GM10248 (cell line): Measurements from ENCODE around the gene SLC9B1.
"Not testable (repeated sequence)": the region's sequence is repeated elsewhere in the genome, so short reads cannot be mapped to it uniquely, and the experiment has no call there.

Experiments used
- CTCF ChIA-PET: fragments of 300-600 bp; sonication (Branson Sonifier 250); formaldehyde crosslinking; extraction: SDS; loops from one replicate; lab custom pipeline; 2021; ENCODE audit warnings: antibody characterized with exemption; lab: Yijun Ruan, JAX
- POLR2A ChIA-PET: fragments of 350-650 bp; sonication (Branson Sonifier 250); formaldehyde crosslinking; extraction: SDS; loops from one replicate; lab custom pipeline; 2020; ENCODE audit warnings: antibody characterized with exemption; lab: Yijun Ruan, JAX
- DNase-seq: peaks from one replicate; pipeline ENCODE4 v3.0.0; 2012; ENCODE audit errors: extremely low spot score
- TF ChIP-seq, protein P1 (sequence below): IDR thresholded peaks from 2 replicates; pipeline ENCODE4 v1.5.1; 2012; ENCODE audit warnings: mild to moderate bottlenecking, low read depth; ENCODE audit errors: extremely low read depth, missing control alignments, control extremely low read depth

Gene SLC9B1

DNA sequence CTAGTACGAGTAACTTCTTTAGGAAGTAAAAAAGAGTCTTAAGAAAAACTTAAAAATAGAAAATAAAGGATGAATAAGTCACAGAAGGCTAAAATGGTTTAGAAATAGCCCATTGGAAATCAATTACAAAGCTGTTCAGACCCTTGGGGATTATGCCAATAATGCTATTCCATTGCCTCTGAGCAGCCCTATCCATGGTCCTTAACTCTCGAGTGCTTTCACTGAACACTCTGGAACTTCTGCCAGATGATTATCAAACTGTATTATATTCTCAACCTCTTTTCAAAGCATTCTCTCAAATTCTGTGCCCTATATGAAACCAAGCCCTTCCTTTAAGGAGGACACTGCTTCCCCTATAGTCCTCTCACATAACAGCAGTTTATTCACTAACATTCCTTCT is 17.0 kb downstream of the SLC9B1 start:
- CTCF ChIA-PET: interaction anchor here (1.6 kb wide), 1 partner anchor 567 kb away, joined by 3 read pairs; no protein-coding TSS in a partner anchor
- no peak for DNase-seq

DNA sequence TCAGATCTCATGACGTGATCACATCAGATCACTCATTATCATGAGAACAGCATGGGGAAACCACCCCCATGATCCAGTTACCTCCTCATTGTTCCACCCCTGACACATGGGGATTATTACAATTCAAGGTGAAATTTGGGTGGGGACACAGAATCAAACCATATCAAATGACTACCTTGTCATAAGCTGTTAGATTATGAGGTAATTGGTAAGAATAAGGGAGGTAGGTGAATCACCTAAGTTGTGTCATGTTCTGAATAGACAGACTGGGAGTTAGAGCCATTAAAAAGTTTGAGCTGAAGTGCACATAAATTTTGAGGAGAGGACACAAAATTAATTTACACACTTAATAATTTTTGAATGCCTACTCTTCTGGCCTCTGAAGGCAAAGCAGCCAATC is 24.7 kb downstream of the SLC9B1 start:
- POLR2A ChIA-PET: no interaction called here
- TF ChIP-seq, protein P1, sequence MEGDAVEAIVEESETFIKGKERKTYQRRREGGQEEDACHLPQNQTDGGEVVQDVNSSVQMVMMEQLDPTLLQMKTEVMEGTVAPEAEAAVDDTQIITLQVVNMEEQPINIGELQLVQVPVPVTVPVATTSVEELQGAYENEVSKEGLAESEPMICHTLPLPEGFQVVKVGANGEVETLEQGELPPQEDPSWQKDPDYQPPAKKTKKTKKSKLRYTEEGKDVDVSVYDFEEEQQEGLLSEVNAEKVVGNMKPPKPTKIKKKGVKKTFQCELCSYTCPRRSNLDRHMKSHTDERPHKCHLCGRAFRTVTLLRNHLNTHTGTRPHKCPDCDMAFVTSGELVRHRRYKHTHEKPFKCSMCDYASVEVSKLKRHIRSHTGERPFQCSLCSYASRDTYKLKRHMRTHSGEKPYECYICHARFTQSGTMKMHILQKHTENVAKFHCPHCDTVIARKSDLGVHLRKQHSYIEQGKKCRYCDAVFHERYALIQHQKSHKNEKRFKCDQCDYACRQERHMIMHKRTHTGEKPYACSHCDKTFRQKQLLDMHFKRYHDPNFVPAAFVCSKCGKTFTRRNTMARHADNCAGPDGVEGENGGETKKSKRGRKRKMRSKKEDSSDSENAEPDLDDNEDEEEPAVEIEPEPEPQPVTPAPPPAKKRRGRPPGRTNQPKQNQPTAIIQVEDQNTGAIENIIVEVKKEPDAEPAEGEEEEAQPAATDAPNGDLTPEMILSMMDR: no peak
- DNase-seq: no peak
- CTCF ChIA-PET: interaction anchor here (1.8 kb wide), 1 partner anchor 12 kb away, joined by 4 read pairs; no protein-coding TSS in a partner anchor

More for the DNA sequence above, 17.0 kb downstream of the SLC9B1 start:
- TF ChIP-seq, protein P1: no peak
- POLR2A ChIA-PET: no interaction called here

DNA sequence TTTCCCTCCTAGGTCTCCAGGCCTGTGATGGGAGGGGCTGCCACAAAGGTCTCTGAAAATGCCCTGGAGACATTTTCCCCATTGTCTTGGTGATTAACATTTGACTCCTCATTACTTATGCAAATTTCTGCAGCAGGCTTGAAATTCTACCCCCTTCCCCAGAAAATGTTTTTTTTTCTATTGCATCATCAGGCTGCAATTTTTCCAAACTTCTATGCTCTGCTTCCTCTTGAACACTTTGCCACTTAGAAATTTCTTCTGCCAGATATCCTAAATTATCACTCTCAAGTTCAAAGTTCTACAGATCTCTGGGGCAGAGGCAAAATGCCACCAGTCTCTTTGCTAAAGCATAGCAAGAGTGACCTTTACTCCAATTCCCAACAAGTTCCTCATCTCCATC is 25.5 kb downstream of the SLC9B1 start:
- DNase-seq, POLR2A ChIA-PET: not testable (repeated sequence)
- CTCF ChIA-PET: interaction anchor here (1.8 kb wide), 1 partner anchor 11 kb away, joined by 4 read pairs; no protein-coding TSS in a partner anchor

DNA sequence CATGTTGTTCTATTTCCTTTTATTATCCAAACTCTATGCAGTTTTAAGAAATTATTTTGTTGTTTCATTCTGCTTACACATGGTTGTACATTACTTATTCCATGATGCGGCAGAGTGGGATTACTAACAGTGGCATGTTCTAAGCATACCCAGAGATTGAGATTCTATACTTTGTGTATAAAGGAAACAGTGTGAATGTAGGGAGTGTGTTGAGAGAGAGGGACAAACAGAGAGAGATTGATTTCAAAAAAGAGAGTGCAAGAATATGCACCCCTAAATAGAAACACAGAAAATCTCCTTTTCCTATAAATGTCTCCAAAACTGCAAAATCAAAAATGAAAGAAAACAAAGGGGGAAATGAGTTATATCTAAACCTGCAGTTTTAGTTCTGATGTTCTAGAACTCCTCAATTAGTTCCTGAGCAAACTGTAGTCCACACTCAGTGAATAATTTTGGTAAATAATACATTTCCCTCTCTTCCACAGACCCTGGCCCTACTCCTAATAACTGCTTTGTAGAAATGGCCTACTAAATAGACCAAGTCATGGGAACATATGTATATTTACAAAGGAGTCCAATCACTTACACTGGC is 31.0 kb downstream of the SLC9B1 start:
- no peak for DNase-seq
- POLR2A ChIA-PET: no interaction called here
- CTCF ChIA-PET: interaction anchor here (1.2 kb wide), 1 partner anchor 108 kb away, joined by 3 read pairs; no protein-coding TSS in a partner anchor
- TF ChIP-seq, protein P1: no peak

DNA sequence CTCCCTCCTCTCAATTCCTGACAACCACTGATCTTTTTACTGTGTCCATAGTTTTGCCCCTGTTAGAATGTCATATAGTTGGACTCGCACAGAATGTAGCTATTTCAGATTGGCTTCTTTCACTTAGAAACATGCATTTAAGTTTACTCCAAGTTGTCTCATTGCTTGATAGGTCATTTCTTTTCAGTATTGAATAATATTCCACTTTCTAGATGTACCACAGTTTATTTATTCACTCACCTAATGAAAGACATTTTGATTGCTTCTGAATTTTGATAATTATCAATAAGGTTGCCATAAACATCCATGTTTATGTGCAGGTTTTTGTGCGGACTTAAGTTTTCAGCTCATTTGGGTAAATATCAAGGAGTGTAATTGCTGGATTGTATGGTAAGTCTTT is 38.5 kb downstream of the SLC9B1 start:
- ChIA-PET POLR2A (no interaction called here), CTCF (no interaction called here)
- TF ChIP-seq, protein P1: no peak
- no peak for DNase-seq

DNA sequence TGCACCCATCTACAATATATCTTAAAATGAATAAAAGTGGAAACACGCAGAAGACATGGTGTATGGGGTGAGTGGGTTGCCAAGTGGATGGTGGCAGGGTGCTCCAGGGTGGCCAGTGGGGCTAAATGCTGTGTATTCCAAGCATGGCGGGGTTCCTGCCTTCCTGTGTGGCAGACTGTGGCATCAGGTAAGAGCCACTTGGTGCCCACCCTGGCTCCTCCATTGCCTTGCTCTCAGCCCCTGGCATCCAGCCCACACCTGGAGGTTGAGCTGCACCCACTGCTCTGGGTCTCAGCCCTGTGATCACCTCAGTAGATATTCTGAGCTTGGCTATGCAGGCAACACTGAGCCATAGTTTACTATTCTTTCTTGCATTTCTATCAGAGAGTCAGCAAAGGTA is 57.7 kb downstream of the SLC9B1 start:
- DNase-seq, CTCF ChIA-PET, POLR2A ChIA-PET: not testable (repeated sequence)

DNA sequence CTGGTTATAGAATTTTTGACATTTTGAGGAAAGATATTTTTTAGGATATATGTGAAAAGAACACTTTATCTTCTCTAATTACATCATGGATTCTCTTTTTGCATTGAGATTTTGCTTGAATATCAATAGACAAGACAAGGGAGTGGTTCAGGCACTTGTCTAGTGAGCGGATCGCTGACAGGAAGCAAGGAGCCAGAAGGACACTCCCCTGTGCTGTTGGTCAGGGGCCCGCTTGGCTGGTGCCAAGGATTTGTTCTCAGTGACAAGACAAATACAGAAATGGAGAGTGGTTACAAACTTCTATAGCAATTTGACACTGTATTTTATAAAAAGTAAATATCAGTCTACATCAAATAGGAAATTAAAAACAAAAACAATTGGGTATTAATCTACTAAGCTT is 60.0 kb downstream of the SLC9B1 start:
- no peak for DNase-seq
- CTCF ChIA-PET: no interaction called here
- TF ChIP-seq, protein P1: no peak
- POLR2A ChIA-PET: no interaction called here
